Fibroblast of lung (primary cell): ENCODE measurements around the gene SPOCK1. TPM values are rescaled to one million over a fixed set of nuclear protein-coding genes. Genes with fewer than 3 reads are reported as not detected.
A peak's percentile ranks its signal among the peaks of the same experiment; 100 is the strongest.

Experiments used
- DNase-seq, 2 donors: peaks; one replicate each; pipeline versions ENCODE4 v3.0.0 to v3.0.0-alpha.2; 2010; ENCODE audit warnings: low read depth in 2 of 2
- H2AFZ ChIP-seq: 2 replicates; pipeline ENCODE4 v1.5.1; 2012; ENCODE audit warnings: low read length, control low read depth, inconsistent platforms
- H3K27ac ChIP-seq: 2 replicates; pipeline ENCODE4 v1.5.1; 2011; ENCODE audit warnings: low read length, control low read depth; ENCODE audit not compliant: insufficient read depth
- H3K27me3 ChIP-seq: 2 replicates; pipeline ENCODE4 v1.5.1; 2011; ENCODE audit warnings: mild to moderate bottlenecking, low read length; ENCODE audit not compliant: control insufficient read depth, insufficient read depth
- H3K36me3 ChIP-seq: 2 replicates; pipeline ENCODE4 v1.5.1; 2011; ENCODE audit warnings: low read length; ENCODE audit not compliant: control insufficient read depth, insufficient read depth
- H3K4me1 ChIP-seq: 2 replicates; pipeline ENCODE4 v1.5.1; 2011; ENCODE audit warnings: low read length; ENCODE audit not compliant: control insufficient read depth, insufficient read depth; ENCODE audit errors: extremely low read depth
- H3K4me2 ChIP-seq: 2 replicates; pipeline ENCODE4 v1.5.1; 2011; ENCODE audit warnings: low read length, control low read depth; ENCODE audit not compliant: insufficient read depth; ENCODE audit errors: extremely low read depth
- H3K4me3 ChIP-seq, 4 experiments: fragments of 200-600 bp in 1 of 4; sonication (generic) in 1 of 4; replicated peaks in 1 of 4; 2 replicates each; pipeline ENCODE4 v1.5.1; 2011 to 2016; ENCODE audit warnings: low read length in 4 of 4, low read depth in 3 of 4, mild to moderate bottlenecking in 3 of 4, control low read depth in 2 of 4, inconsistent platforms in 1 of 4, mixed read lengths in 1 of 4; ENCODE audit not compliant: insufficient read depth in 1 of 4; ENCODE audit errors: control extremely low read depth in 1 of 4
- H3K79me2 ChIP-seq: 2 replicates; pipeline ENCODE4 v1.5.1; 2012; ENCODE audit warnings: mild to moderate bottlenecking, low read length, inconsistent platforms; ENCODE audit not compliant: control insufficient read depth, insufficient read depth
- H3K9ac ChIP-seq: 2 replicates; pipeline ENCODE4 v1.5.1; 2011; ENCODE audit warnings: mild to moderate bottlenecking, low read length, control low read depth; ENCODE audit not compliant: insufficient read depth
- H3K9me3 ChIP-seq: 2 replicates; pipeline ENCODE4 v1.5.1; 2012; ENCODE audit warnings: low read depth, low read length; ENCODE audit not compliant: control insufficient read depth, insufficient read depth
- H4K20me1 ChIP-seq: 2 replicates; pipeline ENCODE4 v1.5.1; 2011; ENCODE audit warnings: low read length; ENCODE audit not compliant: control insufficient read depth, insufficient read depth; ENCODE audit errors: extremely low read depth
- EZH2 ChIP-seq: IDR thresholded peaks from 2 replicates; pipeline ENCODE4 v1.5.1; 2012; ENCODE audit warnings: low read length, control low read depth, mild to moderate bottlenecking; ENCODE audit errors: missing control alignments
- polyA plus RNA-seq, 2 donors: library from polyadenylated mRNA; depleted of rRNA in 1 of 2; stranded (reverse) in 1 of 2; unstranded in 1 of 2; fragments of >200 nt; gene quantifications; 2 replicates each; pipeline ENCODE4 v1.2.1, GENCODE V29; 2011 to 2012; ENCODE audit warnings: missing spikeins in 1 of 2
- total RNA-seq: library from RNA; depleted of rRNA; stranded (reverse); fragments of >200 nt; gene quantifications from 2 replicates; pipeline ENCODE4 v1.2.1, GENCODE V29; 2014
- TF ChIP-seq, protein P1 (sequence below), 2 donors: IDR thresholded peaks in 1 of 2; conservative IDR thresholded peaks in 1 of 2; 1 replicate in 1 of 2; 2 replicates in 1 of 2; pipeline ENCODE4 v1.5.1; 2011 to 2012; ENCODE audit warnings: low read length in 2 of 2, control low read depth in 1 of 2, inconsistent platforms in 1 of 2, low read depth in 1 of 2, mild to moderate bottlenecking in 1 of 2

The SPOCK1 gene
- total and polyA plus RNA-seq, 2 donors (not counting 1 experiment from before 2014, with no cell fraction given): 11.1 to 34.9 TPM

DNA sequence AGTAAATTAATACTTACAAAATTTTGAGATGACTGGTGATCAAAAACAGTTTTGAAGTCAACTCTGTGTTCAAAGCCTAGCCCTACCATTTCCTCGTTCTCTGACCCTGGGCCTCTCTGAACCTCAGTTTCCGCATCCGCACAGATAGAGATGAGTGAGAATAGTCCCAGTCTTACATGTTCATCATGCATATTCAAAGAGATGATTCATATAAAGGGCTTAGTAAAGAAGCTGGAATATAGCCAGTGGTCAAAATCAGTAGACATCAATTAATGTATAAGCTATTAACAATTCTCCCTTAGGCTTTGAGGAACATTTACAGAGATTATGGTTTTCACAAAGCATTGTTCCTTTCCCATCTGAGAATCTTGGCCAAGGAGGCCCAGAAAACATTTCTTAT, 250.6 kb downstream of the SPOCK1 start:
- no peaks in the 10 kb centered on the region for H3K9me3 ChIP-seq
- no peak overlapping the region for H3K4me3 ChIP-seq
- no peaks in the 10 kb centered on the region for H3K27me3 ChIP-seq
- TF ChIP-seq EZH2: no peak
- TF ChIP-seq, protein P1, sequence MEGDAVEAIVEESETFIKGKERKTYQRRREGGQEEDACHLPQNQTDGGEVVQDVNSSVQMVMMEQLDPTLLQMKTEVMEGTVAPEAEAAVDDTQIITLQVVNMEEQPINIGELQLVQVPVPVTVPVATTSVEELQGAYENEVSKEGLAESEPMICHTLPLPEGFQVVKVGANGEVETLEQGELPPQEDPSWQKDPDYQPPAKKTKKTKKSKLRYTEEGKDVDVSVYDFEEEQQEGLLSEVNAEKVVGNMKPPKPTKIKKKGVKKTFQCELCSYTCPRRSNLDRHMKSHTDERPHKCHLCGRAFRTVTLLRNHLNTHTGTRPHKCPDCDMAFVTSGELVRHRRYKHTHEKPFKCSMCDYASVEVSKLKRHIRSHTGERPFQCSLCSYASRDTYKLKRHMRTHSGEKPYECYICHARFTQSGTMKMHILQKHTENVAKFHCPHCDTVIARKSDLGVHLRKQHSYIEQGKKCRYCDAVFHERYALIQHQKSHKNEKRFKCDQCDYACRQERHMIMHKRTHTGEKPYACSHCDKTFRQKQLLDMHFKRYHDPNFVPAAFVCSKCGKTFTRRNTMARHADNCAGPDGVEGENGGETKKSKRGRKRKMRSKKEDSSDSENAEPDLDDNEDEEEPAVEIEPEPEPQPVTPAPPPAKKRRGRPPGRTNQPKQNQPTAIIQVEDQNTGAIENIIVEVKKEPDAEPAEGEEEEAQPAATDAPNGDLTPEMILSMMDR (conservative IDR thresholded peaks at IDR 0.05 in 1 of 2, IDR thresholded peaks at IDR 0.05 in 1 of 2; ENCODE audit: low read depth in 1 of 2, low read length in 2 of 2): no peak
- no peaks in the 10 kb centered on the region for H3K79me2 ChIP-seq
- no peaks in the 10 kb centered on the region for H3K36me3 ChIP-seq
- H4K20me1 ChIP-seq: no peaks in the 10 kb centered on the region
- no peak overlapping the region for H2AFZ ChIP-seq
- H3K4me1 ChIP-seq: peaks cover 2% of the 10 kb centered on the region
- no peak overlapping the region for H3K27ac ChIP-seq
- no peak overlapping the region for H3K4me2 ChIP-seq
- no peak overlapping the region for H3K9ac ChIP-seq
- peak in 1 of 2 donors; percentile 37 for DNase-seq

DNA sequence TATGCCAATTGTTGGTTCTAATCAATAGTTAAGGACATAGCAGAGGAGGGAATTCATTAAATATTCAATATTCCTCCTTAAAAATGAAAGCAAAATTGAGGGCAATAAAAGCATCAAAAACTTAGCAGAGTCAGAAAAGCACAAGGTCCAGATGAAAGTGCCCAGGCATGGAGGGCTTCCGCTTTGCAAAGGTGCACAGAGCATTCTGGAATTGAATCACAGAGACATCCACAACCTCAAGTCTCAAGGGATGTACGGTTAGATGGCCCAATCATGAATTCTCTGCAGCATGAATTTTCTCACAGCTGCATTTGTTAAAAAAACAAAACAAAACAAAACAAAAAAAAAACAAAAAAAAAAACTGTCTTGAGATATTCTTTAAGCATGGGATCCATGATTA, 253.7 kb downstream of the SPOCK1 start:
- H3K27me3 ChIP-seq: no peaks in the 10 kb centered on the region
- no peak overlapping the region for H3K9ac ChIP-seq
- H3K4me2 ChIP-seq: no peak overlapping the region
- no peak overlapping the region for H2AFZ ChIP-seq
- no peak overlapping the region for H3K4me3 ChIP-seq
- no peaks in the 10 kb centered on the region for H4K20me1 ChIP-seq
- TF ChIP-seq, protein P1 (conservative IDR thresholded peaks at IDR 0.05 in 1 of 2, IDR thresholded peaks at IDR 0.05 in 1 of 2; ENCODE audit: low read depth in 1 of 2, low read length in 2 of 2): no peak
- TF ChIP-seq EZH2: no peak
- DNase-seq: no peak
- no peaks in the 10 kb centered on the region for H3K4me1 ChIP-seq
- H3K9me3 ChIP-seq: no peaks in the 10 kb centered on the region
- H3K36me3 ChIP-seq: no peaks in the 10 kb centered on the region
- no peak overlapping the region for H3K27ac ChIP-seq
- no peaks in the 10 kb centered on the region for H3K79me2 ChIP-seq

- Histone ChIP-seq H3K27ac (no peak overlapping the region), H4K20me1 (no peaks in the 10 kb centered on the region)
Observed at GRCh38 chr5:137240285-137240684, 258.8 kb downstream of the SPOCK1 start.

More at GRCh38 chr5:137240285-137240684, 258.8 kb downstream of the SPOCK1 start:
- no peak for DNase-seq
- Histone ChIP-seq H3K4me3 (no peak overlapping the region), H2AFZ (no peak overlapping the region), H3K27me3 (no peaks in the 10 kb centered on the region), H3K9ac (no peak overlapping the region), H3K79me2 (no peaks in the 10 kb centered on the region), H3K4me1 (no peaks in the 10 kb centered on the region), H3K4me2 (no peak overlapping the region), H3K36me3 (no peaks in the 10 kb centered on the region), H3K9me3 (no peaks in the 10 kb centered on the region)
- TF ChIP-seq, protein P1 (conservative IDR thresholded peaks at IDR 0.05 in 1 of 2, IDR thresholded peaks at IDR 0.05 in 1 of 2; ENCODE audit: low read depth in 1 of 2, low read length in 2 of 2): no peak
- TF ChIP-seq EZH2: no peak
